Measurements from ENCODE around the gene FRMD4A.

DNA sequence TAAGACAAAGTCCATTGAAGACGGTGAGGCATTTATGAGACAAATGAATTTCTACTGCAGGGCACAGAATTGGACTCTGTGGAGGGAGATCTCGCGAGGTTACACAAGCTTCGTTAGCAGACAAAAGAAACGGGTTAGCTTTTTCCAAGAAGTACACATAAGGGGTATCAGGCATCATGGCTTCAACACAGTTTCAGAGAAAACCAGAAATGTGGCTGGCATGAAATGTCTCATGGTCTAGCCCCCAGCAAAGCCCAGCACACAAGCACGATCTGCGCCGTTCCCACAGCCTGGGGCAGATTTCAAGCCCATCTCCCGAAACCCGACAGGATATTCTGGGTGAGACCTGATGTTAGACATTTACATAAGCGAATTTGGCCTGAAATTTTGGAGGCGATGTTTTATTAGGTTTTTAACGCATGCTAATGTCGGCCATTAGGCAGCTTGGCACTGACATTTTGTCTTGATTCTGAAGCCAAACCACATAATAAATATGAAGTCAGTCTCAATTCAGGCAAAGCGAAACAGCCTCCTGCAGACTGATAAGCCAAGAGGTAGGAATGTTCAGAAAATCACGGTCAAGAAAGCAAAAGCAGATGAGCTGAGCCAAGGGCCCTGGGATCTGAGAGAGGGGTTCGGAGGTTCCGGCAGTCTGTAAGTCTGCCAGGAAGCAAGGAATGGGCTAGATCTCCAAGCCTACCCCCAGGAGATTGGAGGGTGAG is 503.5 kb downstream of the FRMD4A start:
- TF ChIP-seq, protein P1, sequence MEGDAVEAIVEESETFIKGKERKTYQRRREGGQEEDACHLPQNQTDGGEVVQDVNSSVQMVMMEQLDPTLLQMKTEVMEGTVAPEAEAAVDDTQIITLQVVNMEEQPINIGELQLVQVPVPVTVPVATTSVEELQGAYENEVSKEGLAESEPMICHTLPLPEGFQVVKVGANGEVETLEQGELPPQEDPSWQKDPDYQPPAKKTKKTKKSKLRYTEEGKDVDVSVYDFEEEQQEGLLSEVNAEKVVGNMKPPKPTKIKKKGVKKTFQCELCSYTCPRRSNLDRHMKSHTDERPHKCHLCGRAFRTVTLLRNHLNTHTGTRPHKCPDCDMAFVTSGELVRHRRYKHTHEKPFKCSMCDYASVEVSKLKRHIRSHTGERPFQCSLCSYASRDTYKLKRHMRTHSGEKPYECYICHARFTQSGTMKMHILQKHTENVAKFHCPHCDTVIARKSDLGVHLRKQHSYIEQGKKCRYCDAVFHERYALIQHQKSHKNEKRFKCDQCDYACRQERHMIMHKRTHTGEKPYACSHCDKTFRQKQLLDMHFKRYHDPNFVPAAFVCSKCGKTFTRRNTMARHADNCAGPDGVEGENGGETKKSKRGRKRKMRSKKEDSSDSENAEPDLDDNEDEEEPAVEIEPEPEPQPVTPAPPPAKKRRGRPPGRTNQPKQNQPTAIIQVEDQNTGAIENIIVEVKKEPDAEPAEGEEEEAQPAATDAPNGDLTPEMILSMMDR (IDR thresholded peaks at IDR 0.05; ENCODE audit: poor library complexity), result no peak
- no peak for TF ChIP-seq EZH2 (IDR thresholded peaks at IDR 0.05; ENCODE audit: borderline replicate concordance)

All from hepatocyte (in vitro differentiated cells).